HEK293 (cell line): Measurements from ENCODE around the gene MAPRE3.

Source experiments
- CTCF ChIA-PET: fragments of 350-600 bp; formaldehyde crosslinking; extraction: SDS; loops from one replicate; lab custom pipeline; 2021; ENCODE audit warnings: antibody characterized with exemption; lab: Yijun Ruan, JAX
- POLR2A ChIA-PET: fragments of 300-600 bp; formaldehyde crosslinking; extraction: SDS; loops from one replicate; lab custom pipeline; 2020; ENCODE audit warnings: antibody characterized with exemption, inconsistent platforms; lab: Yijun Ruan, JAX
- H3K27ac ChIP-seq: fragments of 200-500 bp; sonication (Bioruptor generic); 2 replicates; pipeline ENCODE4 v1.5.1; 2014; ENCODE audit warnings: low read depth, low read length, control low read depth, inconsistent platforms; ENCODE audit errors: extremely low read depth
- H3K36me3 ChIP-seq, 2 experiments: fragments of 200-500 bp in 1 of 2; sonication (Bioruptor generic) in 1 of 2; 1 replicate in 1 of 2; 2 replicates in 1 of 2; pipeline ENCODE4 v1.5.1; 2014 to 2017; ENCODE audit warnings: inconsistent platforms in 2 of 2, low read length in 2 of 2; ENCODE audit not compliant: control insufficient read depth in 2 of 2, insufficient read depth in 1 of 2
- H3K4me1 ChIP-seq: fragments of 200-500 bp; sonication (Bioruptor generic); 2 replicates; pipeline ENCODE4 v1.5.1; 2014; ENCODE audit warnings: mild to moderate bottlenecking, low read length, inconsistent platforms; ENCODE audit not compliant: control insufficient read depth, insufficient read depth
- H3K4me3 ChIP-seq: 2 replicates; pipeline ENCODE4 v1.5.1; 2011; ENCODE audit warnings: low read depth, mild to moderate bottlenecking, control low read depth, low read length, moderate library complexity
- H3K9me3 ChIP-seq: fragments of 200-500 bp; sonication (Bioruptor generic); 2 replicates; pipeline ENCODE4 v1.5.1; 2014; ENCODE audit warnings: low read depth, low read length, inconsistent platforms; ENCODE audit not compliant: control insufficient read depth, insufficient read depth
- GFI1B ChIP-seq: fragments of 450-650 bp; formaldehyde crosslinking; IDR thresholded peaks from 2 replicates; pipeline ENCODE4 v1.5.1; 2016; ENCODE audit warnings: missing biosample characterization, missing genetic modification characterization
- ZBTB48 ChIP-seq: fragments of 450-650 bp; formaldehyde crosslinking; IDR thresholded peaks from 2 replicates; pipeline ENCODE4 v1.5.1; 2016; ENCODE audit warnings: missing biosample characterization, missing genetic modification characterization
- ZFHX2 ChIP-seq: fragments of 450-650 bp; formaldehyde crosslinking; conservative IDR thresholded peaks from 2 replicates; pipeline ENCODE4 v1.5.1; 2016; ENCODE audit warnings: missing biosample characterization, missing genetic modification characterization
- ZNF266 ChIP-seq: fragments of 450-650 bp; formaldehyde crosslinking; IDR thresholded peaks from 2 replicates; pipeline ENCODE4 v1.5.1; 2016; ENCODE audit warnings: missing biosample characterization, missing genetic modification characterization, low read depth
- ZNF48 ChIP-seq: fragments of 450-650 bp; formaldehyde crosslinking; IDR thresholded peaks from 2 replicates; pipeline ENCODE4 v1.5.1; 2016; ENCODE audit warnings: missing biosample characterization, missing genetic modification characterization
- ZNF610 ChIP-seq: fragments of 450-650 bp; formaldehyde crosslinking; IDR thresholded peaks from 2 replicates; pipeline ENCODE4 v1.5.1; 2016; ENCODE audit warnings: missing biosample characterization, missing genetic modification characterization, borderline replicate concordance
- ZNF791 ChIP-seq: fragments of 450-650 bp; formaldehyde crosslinking; IDR thresholded peaks from 2 replicates; pipeline ENCODE4 v1.5.1; 2016; ENCODE audit warnings: missing biosample characterization, missing genetic modification characterization
- ZNF792 ChIP-seq: fragments of 450-650 bp; formaldehyde crosslinking; IDR thresholded peaks from 2 replicates; pipeline ENCODE4 v1.5.1; 2016; ENCODE audit warnings: missing biosample characterization, missing genetic modification characterization
- TF ChIP-seq, protein P1 (sequence below): fragments of 450-650 bp; formaldehyde crosslinking; IDR thresholded peaks from 2 replicates; pipeline ENCODE4 v1.5.1; 2016; ENCODE audit warnings: missing biosample characterization, missing genetic modification characterization
- TF ChIP-seq, protein P2 (sequence below): fragments of 450-650 bp; formaldehyde crosslinking; IDR thresholded peaks from 2 replicates; pipeline ENCODE4 v1.5.1; 2016; ENCODE audit warnings: missing biosample characterization, missing genetic modification characterization
- TF ChIP-seq, protein P3 (sequence below): fragments of 450-650 bp; formaldehyde crosslinking; IDR thresholded peaks from 2 replicates; pipeline ENCODE4 v1.5.1; 2016; ENCODE audit warnings: missing biosample characterization, missing genetic modification characterization

The MAPRE3 gene

DNA sequence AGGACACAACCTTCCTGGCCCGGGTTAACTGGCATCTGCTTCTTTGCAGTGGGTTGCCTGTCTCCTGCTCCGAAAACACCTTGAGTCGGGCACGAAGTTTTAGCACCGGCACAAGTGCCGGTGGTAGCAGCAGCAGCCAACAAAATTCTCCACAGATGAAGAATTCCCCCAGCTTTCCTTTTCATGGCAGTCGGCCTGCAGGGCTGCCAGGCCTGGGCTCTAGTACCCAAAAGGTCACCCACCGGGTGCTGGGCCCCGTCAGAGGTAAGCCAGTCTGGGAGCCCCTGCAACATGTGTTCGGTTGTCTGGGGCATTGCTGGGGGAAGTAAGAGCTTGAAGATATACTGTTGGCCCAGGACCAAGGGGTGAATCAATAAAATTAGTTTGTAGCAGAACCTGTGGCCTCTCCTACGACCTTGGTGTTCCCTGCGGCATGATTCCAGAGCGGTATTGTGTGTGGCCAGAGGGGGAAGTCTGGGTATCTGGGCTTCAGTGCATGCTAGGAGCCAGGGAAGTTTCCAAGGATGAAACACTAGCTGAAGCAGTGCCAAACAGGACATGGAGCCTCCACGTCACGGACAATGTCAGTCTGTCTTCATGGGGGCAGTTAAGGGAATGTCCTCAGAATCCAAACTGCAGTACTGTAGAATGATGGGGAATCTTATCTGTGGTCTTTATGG is 88.8 kb downstream of the MAPRE3 start:
- TF ChIP-seq ZNF266 (tag by site-specific recombination) (no peak), ZFHX2 (no peak)
- ChIA-PET CTCF (interaction anchor here (1.3 kb wide), 1 partner anchor 206 kb away, joined by 5 read pairs; no protein-coding TSS in a partner anchor), POLR2A (interaction anchor here (0.6 to 3.6 kb wide), 4 partner anchors 8 to 12 kb away, joined by 3 to 22 read pairs (median 8); partner anchors contain the start of genes AGBL5 and OST4)
- H3K4me1 ChIP-seq, result no peaks in the 10 kb centered on the region
- H3K27ac ChIP-seq, result no peak overlapping the region
- no peak overlapping the region for H3K4me3 ChIP-seq
- H3K9me3 ChIP-seq, result no peaks in the 10 kb centered on the region
- peaks cover 14 to 84% of the 10 kb centered on the region in 2 experiments for H3K36me3 ChIP-seq

DNA sequence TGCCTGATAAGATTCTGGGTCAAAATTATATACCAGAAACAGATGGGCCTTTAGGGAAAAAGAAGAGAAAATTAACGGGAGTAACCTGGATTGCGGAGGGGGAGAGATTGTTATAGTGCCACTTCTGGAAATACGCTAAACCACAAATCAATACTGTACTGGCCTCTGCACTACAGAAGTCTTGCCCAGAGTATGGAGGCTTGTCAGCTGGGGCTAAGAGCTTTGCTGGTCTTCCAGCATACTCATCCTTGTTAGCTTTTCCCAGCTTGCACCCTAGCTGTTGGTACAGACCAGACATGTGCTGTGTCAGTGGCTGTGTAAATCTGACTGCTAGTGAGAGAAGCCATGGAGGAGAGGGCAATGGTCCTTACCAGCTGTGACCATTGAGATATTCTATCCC is 89.9 kb downstream of the MAPRE3 start:
- no peak overlapping the region for H3K4me3 ChIP-seq
- ChIA-PET POLR2A (interaction anchor here (0.6 to 3.6 kb wide), 7 partner anchors 8 to 200 kb away, joined by 3 to 22 read pairs (median 4); partner anchors contain the start of genes AGBL5 and OST4), CTCF (interaction anchor here (0.6 to 1.3 kb wide), 2 partner anchors 20 to 207 kb away, joined by 3 to 5 read pairs; no protein-coding TSS in a partner anchor)
- no peak for TF ChIP-seq ZNF48 (tag by site-specific recombination)
- TF ChIP-seq GFI1B (tag by site-specific recombination), result no peak
- TF ChIP-seq, protein P1, sequence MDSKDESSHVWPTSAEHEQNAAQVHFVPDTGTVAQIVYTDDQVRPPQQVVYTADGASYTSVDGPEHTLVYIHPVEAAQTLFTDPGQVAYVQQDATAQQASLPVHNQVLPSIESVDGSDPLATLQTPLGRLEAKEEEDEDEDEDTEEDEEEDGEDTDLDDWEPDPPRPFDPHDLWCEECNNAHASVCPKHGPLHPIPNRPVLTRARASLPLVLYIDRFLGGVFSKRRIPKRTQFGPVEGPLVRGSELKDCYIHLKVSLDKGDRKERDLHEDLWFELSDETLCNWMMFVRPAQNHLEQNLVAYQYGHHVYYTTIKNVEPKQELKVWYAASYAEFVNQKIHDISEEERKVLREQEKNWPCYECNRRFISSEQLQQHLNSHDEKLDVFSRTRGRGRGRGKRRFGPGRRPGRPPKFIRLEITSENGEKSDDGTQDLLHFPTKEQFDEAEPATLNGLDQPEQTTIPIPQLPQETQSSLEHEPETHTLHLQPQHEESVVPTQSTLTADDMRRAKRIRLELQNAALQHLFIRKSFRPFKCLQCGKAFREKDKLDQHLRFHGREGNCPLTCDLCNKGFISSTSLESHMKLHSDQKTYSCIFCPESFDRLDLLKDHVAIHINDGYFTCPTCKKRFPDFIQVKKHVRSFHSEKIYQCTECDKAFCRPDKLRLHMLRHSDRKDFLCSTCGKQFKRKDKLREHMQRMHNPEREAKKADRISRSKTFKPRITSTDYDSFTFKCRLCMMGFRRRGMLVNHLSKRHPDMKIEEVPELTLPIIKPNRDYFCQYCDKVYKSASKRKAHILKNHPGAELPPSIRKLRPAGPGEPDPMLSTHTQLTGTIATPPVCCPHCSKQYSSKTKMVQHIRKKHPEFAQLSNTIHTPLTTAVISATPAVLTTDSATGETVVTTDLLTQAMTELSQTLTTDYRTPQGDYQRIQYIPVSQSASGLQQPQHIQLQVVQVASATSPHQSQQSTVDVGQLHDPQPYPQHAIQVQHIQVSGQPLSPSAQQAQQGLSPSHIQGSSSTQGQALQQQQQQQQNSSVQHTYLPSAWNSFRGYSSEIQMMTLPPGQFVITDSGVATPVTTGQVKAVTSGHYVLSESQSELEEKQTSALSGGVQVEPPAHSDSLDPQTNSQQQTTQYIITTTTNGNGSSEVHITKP (tag by site-specific recombination), result peak; percentile 70
- no peak for TF ChIP-seq ZNF791 (tag by site-specific recombination)
- H3K36me3 ChIP-seq, result peaks cover 8 to 81% of the 10 kb centered on the region in 2 experiments
- no peaks in the 10 kb centered on the region for H3K4me1 ChIP-seq
- H3K9me3 ChIP-seq, result no peaks in the 10 kb centered on the region
- H3K27ac ChIP-seq, result no peak overlapping the region

DNA sequence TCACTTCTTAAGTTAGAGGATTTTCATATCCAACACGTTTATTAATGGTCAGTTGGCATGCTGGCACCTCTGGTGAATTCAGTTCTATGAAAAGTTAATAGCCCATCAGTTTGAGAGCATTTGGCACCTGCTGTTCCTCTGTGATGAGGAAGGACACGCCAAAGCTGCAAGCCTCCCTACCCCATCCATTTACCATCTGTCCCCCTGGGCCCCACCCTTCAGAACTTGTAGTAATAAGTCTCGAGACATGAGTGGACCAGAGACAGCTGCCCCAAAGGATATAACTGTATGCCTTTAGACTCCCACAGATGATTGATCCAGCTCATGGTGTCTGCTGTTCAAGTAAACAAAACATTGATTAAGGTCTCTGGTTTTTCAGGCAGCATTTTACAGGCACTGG is 94.7 kb downstream of the MAPRE3 start:
- no peak overlapping the region for H3K27ac ChIP-seq
- H3K4me1 ChIP-seq, result 0 out of 2 replicates have a peak, but pooled peaks cover under 1% of the 10 kb centered on the region
- POLR2A ChIA-PET, result interaction anchor here (0.7 to 6.5 kb wide), 4 partner anchors 10 to 33 kb away, joined by 3 to 31 read pairs (median 10); partner anchors contain the start of gene AGBL5
- peaks cover 0 to 74% of the 10 kb centered on the region in 2 experiments for H3K36me3 ChIP-seq
- no peaks in the 10 kb centered on the region for H3K9me3 ChIP-seq
- CTCF ChIA-PET, result interaction anchor here (0.7 kb wide), 1 partner anchor 1688 kb away, joined by 3 read pairs; no protein-coding TSS in a partner anchor
- no peak overlapping the region for H3K4me3 ChIP-seq
- TF ChIP-seq, protein P2, sequence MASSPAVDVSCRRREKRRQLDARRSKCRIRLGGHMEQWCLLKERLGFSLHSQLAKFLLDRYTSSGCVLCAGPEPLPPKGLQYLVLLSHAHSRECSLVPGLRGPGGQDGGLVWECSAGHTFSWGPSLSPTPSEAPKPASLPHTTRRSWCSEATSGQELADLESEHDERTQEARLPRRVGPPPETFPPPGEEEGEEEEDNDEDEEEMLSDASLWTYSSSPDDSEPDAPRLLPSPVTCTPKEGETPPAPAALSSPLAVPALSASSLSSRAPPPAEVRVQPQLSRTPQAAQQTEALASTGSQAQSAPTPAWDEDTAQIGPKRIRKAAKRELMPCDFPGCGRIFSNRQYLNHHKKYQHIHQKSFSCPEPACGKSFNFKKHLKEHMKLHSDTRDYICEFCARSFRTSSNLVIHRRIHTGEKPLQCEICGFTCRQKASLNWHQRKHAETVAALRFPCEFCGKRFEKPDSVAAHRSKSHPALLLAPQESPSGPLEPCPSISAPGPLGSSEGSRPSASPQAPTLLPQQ, result no peak
- TF ChIP-seq, protein P3, sequence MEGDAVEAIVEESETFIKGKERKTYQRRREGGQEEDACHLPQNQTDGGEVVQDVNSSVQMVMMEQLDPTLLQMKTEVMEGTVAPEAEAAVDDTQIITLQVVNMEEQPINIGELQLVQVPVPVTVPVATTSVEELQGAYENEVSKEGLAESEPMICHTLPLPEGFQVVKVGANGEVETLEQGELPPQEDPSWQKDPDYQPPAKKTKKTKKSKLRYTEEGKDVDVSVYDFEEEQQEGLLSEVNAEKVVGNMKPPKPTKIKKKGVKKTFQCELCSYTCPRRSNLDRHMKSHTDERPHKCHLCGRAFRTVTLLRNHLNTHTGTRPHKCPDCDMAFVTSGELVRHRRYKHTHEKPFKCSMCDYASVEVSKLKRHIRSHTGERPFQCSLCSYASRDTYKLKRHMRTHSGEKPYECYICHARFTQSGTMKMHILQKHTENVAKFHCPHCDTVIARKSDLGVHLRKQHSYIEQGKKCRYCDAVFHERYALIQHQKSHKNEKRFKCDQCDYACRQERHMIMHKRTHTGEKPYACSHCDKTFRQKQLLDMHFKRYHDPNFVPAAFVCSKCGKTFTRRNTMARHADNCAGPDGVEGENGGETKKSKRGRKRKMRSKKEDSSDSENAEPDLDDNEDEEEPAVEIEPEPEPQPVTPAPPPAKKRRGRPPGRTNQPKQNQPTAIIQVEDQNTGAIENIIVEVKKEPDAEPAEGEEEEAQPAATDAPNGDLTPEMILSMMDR (tag by site-specific recombination), result no peak
- TF ChIP-seq ZNF792 (tag by site-specific recombination) (no peak), ZNF610 (no peak), ZBTB48 (no peak)
